SHP77 treated with DMSO at 0.1 percent for 48 hours (cell line): ENCODE data around the gene TNRC6B.
"Not testable (repeated sequence)": the region's sequence is repeated elsewhere in the genome, so short reads cannot be mapped to it uniquely, and the experiment has no call there.

Experiments
- DNase-seq: peaks from one replicate; lab custom pipeline; 2025; lab: John Stamatoyannopoulos, UW

Gene TNRC6B

DNA sequence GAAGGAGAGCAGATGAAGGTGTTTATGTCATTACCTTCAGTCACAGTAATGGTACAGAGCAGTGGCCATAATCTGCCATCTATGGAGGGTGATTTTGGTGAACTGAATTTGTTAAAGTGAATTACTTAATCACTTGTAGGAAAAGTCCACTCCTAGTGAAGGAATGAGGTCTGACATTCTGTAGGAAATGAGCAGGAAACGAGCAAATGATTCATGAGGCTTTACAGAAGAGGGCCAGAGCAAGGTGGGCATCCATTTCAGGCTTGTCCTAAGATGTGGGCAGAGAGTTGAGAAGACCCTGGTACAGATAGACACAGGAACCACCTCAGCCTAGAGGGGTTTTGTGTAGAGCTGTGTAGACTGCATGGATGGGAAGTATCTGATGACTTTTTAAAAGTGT is 186.7 kb downstream of the TNRC6B start:
- DNase-seq = no peak

DNA sequence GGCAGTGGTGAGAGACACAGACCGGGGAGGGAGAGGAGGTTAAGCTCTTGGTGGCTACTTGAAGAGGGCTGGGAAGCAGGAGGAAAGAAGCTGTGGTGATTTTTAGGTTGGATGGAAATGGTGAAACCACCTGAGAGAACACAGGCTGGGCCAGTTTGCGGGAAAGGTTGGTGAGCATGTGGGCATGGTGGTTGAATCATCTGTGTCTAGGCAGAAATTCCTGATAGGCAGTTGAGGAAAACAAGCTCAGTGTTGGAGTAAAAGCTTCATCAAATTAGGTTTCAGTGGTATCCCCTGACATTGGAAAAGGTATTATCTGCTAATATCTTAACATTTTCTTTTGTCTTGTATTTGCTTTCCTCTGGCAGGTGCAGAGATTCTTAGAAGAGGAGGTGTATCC is 188.3 kb downstream of the TNRC6B start:
- no peak for DNase-seq

DNA sequence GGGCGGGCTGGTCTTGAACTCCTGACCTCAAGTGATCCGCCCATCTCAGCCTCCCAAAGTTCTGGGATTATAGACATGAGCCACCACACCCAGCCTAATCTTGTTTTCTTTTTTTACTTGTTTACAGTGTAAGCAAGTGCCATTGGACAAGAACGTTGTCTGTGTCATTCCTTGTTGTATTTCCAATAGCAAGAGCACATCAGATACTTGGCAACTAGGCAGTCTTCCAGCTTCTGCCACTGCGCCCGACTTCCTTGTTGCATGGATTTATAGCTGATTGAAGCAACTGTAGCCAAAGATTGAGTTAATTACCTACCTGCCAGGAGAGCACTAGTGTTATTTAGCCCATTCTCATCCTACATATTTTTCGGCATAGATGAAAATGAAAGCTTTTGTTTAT is 189.6 kb downstream of the TNRC6B start:
- DNase-seq = no peak

DNA sequence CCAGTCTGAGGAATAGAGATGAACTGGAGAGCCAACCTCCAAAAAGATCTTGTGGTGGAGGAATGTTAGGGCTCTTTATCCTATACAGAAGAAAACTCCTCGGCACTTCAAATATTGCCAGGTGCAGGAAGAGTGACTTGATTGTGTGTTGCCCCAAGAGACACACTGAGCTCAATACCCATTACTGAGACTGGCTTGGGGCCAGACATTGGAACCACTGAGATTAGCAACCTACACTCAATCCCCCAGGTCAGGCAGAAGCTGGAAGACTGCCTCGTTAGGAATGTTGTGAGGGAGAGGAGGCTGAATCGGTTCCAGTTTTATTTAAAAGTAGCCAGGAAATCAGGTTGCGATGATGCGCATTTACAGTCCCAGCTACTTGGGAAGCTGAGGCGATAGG is 190.3 kb downstream of the TNRC6B start:
- DNase-seq = no peak

DNA sequence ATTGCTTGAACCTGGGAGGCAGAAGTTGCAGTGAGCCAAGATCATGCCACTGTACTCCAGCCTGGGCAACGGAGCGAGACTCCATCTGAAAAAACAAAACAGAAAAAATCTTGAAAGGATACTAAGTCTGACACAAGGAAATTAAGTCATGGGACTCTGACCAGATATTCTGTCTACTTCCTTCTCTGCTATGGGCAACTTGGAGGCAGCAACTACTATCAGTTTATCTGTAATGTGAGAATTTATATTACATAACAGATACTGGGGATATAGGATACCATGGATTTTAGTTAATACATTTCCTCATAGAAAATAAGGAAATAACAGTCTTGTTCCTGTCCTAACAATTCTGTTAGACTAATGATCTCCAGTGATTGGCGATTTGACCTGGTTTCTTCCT is 191.1 kb downstream of the TNRC6B start:
- DNase-seq = no peak

DNA sequence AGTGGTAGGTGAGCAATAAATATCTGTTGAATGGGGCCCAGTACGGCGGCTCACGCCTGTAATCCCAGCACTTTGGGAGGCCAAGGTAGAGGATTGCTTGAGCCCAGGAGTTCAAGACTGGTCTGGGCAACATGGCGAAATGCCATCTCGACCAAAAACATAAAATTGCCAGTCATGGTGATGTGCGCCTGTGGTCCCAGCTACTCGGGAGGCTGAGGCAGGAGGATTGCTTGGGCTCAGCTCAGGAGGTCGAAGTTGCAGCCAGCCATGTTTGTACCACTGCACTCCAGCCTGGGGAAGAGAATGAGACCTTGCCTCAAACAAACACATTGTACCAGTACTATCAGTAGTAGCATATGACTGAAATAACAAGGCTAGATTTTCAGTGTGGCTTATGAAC is 196.8 kb downstream of the TNRC6B start:
- DNase-seq = no peak

DNA sequence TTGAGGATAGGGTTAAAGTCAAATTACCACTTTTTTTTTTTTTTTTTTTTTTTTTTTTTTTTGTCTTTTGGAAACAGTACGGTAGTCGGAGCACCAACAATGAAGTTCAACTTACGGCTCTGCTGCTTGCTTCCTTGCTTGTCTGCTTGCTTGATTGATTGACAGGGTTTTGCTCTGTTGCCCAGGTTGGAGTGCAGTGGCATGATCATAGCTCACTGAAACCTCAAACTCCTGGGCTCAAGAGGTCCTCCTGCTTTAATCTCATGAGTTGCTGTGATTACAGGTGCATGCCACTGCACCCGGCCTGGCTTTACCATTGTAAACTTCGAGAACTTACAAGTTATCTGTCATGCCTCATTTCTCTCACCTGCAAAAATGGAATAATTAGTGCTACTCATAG is 198.4 kb downstream of the TNRC6B start:
- DNase-seq = no peak

DNA sequence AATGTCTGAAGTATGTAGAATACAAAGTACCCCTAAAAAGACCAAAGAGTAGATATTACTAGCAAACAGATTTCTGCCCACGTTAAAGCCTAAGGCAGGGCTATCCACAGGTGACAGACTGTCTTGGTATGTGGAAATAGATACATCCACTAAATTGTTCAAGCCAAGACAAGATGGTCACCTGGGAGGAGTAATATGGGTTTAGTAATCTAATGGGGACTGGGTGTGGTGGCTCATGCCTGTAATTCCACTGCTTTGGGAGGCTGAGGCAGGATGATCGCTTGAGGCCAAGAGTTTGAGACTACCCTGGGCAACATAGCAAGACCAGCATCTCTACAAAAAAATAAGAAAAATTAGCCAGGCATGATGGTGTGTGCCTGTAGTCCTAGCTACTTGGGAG is 200.2 kb downstream of the TNRC6B start:
- no peak for DNase-seq

DNA sequence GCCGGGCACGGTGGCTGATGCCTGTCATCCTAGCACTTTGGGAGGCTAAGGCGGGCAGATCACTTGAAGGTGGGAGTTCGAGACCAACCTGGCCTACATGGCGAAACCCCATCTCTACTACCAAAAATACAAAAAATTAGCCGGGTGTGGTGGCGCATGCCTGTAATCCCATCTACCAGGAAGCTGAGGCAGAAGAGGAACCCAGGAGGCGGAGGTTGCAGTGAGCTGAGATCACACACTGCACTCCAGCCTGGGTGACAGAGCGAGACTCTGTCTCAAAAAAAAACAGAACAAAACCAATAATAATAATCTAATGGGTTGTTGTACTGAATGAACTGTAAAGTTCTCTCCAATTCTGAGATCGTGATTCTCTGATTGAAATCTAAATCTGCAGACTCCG is 200.7 kb downstream of the TNRC6B start:
- not testable (repeated sequence) for DNase-seq

DNA sequence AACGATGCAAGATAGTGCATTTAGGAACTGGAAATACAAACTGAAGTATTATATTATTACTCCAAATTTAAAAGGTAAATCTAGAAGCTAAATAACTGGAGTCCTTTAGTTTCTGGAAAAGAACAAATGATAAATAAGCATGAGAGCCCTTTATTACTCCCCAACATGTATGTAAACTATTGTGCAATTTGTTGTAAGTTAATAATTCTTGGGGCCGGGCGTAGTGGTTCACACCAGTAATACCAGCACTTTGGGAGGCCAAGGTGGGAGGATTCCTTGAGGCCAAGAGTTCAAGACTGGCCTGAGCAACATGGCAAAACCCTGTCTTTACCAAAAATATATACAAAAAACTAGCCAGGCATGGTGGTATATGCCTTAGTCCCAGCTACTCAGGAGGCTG is 203.7 kb downstream of the TNRC6B start:
- no peak for DNase-seq

DNA sequence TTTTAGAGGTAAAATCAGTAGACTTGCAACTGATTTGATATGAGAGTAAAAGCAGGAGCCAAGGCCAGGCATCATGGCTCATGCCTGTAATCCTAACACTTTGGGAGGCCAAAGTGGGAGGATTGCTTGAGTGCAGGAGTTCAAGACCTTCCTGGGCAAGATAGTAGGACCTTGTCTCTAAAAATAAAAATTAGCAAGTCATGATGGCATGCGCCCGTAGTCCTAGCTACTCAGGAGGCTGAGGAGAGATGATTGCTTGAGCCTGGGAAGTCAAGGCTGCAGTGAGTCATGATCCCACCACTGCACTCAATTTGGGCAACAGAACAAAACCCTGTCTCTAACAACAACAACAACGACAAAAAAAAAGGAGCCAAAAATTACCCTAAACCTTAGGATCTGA is 206.2 kb downstream of the TNRC6B start:
- DNase-seq = no peak

DNA sequence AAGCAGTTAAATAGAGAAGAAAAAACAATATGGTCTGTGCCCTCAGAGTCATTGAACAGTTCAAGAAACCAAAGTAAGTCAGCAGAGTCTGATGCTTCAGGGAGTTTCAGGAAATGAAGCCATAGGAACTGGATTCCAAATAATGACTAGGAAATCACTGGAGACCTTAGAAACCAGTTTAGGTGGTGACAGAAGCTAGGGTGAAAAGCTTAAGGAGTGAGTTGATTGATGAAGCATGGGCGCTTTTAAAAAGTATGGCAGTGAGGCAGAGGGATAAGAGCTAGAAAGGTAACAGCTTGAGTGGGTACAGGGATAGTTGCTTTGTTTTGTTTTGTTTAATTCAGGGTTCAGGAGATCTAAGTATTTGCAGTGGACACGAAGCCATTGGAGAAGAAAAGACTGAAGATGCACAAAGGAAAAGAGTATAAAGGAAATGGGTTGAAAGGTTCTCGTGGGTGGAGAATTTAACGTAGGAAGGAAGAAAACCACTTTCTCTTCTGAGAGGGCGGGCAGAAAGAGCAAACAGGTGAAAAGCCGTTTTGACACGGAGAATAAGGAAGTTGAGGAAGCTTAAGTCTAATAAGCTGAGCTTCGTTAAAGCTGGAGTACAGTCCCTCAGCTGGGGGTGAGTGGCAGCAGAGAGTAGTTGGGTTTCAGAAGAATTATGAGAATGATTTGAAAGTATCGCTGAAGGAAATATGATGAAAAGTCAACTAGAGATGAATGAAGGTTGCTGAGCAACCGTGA is 207.5 kb downstream of the TNRC6B start:
- no peak for DNase-seq
